Mucosa of stomach (tissue), 1 donor: ENCODE results near the gene ROBO1.
"Not testable (repeated sequence)": the region's sequence is repeated elsewhere in the genome, so short reads cannot be mapped to it uniquely, and the experiment has no call there.

Source experiments
- H3K27me3 ChIP-seq: one replicate; pipeline ENCODE4 v1.7.0; 2013; ENCODE audit warnings: mild to moderate bottlenecking, low read length; ENCODE audit not compliant: control insufficient read depth, insufficient read depth
- H3K36me3 ChIP-seq: one replicate; pipeline ENCODE4 v1.7.0; 2013; ENCODE audit warnings: low read length; ENCODE audit not compliant: control insufficient read depth, insufficient read depth
- H3K4me1 ChIP-seq: one replicate; pipeline ENCODE4 v1.7.0; 2013; ENCODE audit warnings: mild to moderate bottlenecking, low read length; ENCODE audit not compliant: control insufficient read depth, insufficient read depth
- H3K4me3 ChIP-seq: one replicate; pipeline ENCODE4 v1.7.0; 2013; ENCODE audit warnings: low read length
- H3K9ac ChIP-seq: one replicate; pipeline ENCODE4 v1.7.0; 2013; ENCODE audit warnings: mild to moderate bottlenecking, low read length, moderate library complexity
- H3K9me3 ChIP-seq: one replicate; pipeline ENCODE4 v1.7.0; 2013; ENCODE audit warnings: mild to moderate bottlenecking, low read length, moderate library complexity; ENCODE audit not compliant: control insufficient read depth
- donor health status: Pancreatic carcinoma.

The ROBO1 gene

DNA sequence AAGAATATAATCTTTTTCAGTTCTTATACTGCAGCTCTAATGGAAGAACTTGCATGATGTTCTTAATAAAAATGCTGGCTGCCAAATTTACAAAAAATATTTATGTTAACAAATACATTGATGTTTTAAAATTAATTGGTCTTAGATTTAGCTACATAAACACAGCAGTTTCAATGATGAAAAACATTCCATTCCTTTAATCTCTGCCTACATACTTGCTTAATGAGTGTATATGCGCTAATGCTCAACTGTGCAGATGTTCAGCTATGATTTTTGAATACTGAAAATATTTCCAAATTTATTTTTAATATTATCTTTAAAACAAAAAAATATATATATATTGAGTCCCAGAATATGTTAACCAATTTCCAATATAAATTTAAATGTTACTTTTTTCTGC lies 867.4 kb downstream of the ROBO1 start:
- Histone ChIP-seq H3K36me3 (no peaks in the 10 kb centered on the region), H3K9ac (no peak overlapping the region), H3K9me3 (no peaks in the 10 kb centered on the region), H3K4me1 (no peaks in the 10 kb centered on the region), H3K27me3 (no peaks in the 10 kb centered on the region), H3K4me3 (no peak overlapping the region)

DNA sequence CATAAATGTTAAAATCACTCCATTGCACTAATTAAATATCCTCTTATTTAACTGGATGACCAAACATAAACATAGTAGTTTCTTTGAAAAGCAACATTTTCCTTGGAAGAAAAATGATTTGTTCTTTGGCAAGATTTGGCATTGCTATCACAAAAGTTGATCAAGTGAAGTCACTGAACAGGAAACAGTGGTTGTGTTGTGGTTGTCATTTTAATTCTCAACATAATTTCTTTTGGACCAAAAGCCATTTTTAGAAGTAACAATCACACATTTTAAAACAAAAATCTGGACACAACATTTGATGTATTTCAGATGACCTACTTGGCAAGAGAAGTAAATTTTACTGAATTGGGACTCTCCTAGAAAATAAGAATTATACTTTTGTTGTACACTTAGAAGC lies 872.3 kb downstream of the ROBO1 start:
- Histone ChIP-seq H3K4me3 (no peak overlapping the region), H3K9ac (no peak overlapping the region), H3K27me3 (no peaks in the 10 kb centered on the region), H3K36me3 (no peaks in the 10 kb centered on the region), H3K9me3 (no peaks in the 10 kb centered on the region), H3K4me1 (no peaks in the 10 kb centered on the region)

DNA sequence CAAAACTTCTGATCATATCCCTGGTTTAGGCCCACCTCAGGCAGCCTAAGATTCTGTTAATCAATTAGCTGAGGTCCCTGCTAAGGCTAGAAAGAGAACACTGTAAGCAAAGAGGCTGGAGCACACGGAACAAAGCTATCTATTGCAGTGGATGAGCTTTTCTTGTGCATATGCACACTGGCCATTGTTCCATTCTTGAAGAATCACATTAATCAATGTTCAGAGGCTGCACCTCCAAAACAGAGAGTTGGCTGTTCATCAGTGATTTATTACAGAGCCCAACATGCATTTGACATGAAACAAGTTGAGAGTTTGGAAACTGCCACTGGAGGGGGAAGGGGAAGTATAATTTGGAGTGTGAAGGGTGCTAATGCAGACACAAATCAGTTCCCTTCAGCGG lies 873.0 kb downstream of the ROBO1 start:
- Histone ChIP-seq H3K9me3 (no peaks in the 10 kb centered on the region), H3K9ac (no peak overlapping the region), H3K4me1 (no peaks in the 10 kb centered on the region), H3K36me3 (no peaks in the 10 kb centered on the region), H3K27me3 (no peaks in the 10 kb centered on the region), H3K4me3 (no peak overlapping the region)

DNA sequence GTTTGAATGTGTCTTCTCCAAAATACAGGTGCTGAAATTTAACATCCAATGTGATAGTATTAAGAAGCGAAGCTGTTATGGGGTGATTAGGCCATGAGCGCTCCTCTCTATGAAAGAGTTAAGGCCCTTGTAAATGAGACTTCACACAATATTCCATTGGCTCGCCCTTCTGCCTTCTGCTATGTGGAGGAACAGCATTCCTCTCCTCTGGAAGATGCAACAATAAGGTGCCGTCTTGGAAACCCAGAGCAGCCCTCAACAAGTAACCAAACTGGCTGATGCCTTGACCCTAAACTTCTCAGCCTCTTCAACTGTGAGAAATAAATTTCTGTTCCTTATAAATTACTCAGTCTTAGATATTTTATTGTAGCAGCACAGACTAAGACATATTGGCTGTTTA lies 874.6 kb downstream of the ROBO1 start:
- no peaks in the 10 kb centered on the region for H3K36me3 ChIP-seq
- H3K9ac ChIP-seq: no peak overlapping the region
- no peaks in the 10 kb centered on the region for H3K27me3 ChIP-seq
- H3K9me3 ChIP-seq: no peaks in the 10 kb centered on the region
- no peak overlapping the region for H3K4me3 ChIP-seq
- no peaks in the 10 kb centered on the region for H3K4me1 ChIP-seq

DNA sequence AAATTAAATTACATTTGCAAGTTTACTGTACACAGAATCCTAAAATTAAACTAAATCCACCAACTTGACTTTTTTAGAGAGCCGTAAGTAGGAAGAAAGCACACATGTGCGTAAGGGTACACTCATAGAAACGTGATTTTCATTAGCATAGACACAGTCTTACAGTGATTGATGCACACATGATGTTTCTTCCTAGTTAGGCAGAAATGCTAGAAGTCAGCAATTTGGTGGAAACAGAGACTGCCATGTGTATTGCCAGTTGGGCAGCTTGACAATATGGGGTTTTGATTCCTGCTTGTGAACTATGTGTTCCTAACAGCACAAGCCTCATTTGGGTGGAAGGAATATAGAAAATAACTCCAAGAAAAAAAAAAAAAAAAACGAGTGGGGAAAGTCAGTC lies 878.5 kb downstream of the ROBO1 start:
- H3K9me3 ChIP-seq: no peaks in the 10 kb centered on the region
- H3K36me3 ChIP-seq: no peaks in the 10 kb centered on the region
- no peak overlapping the region for H3K4me3 ChIP-seq
- H3K27me3 ChIP-seq: no peaks in the 10 kb centered on the region
- H3K9ac ChIP-seq: no peak overlapping the region
- no peaks in the 10 kb centered on the region for H3K4me1 ChIP-seq

DNA sequence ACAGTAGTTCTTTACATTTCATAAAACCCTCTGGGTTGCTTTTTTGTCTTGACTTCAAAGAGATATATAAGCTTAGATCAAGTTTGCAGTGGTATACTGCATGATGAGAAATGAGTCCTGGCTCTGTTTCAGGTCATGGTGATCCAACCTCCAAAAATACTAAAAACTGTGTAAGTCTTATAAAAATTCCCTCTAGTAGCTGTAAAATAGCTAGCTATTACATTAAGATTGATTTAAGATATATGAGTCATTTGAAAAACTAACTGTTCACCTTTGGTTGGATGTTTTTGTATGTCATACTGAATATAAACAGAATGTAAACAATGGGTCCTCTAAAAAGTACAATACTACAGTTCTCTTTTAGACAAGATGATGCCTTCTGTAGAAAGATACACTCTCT lies 879.2 kb downstream of the ROBO1 start:
- H3K27me3 ChIP-seq: no peaks in the 10 kb centered on the region
- no peak overlapping the region for H3K9ac ChIP-seq
- H3K9me3 ChIP-seq: no peaks in the 10 kb centered on the region
- H3K4me3 ChIP-seq: no peak overlapping the region
- no peaks in the 10 kb centered on the region for H3K36me3 ChIP-seq
- no peaks in the 10 kb centered on the region for H3K4me1 ChIP-seq

DNA sequence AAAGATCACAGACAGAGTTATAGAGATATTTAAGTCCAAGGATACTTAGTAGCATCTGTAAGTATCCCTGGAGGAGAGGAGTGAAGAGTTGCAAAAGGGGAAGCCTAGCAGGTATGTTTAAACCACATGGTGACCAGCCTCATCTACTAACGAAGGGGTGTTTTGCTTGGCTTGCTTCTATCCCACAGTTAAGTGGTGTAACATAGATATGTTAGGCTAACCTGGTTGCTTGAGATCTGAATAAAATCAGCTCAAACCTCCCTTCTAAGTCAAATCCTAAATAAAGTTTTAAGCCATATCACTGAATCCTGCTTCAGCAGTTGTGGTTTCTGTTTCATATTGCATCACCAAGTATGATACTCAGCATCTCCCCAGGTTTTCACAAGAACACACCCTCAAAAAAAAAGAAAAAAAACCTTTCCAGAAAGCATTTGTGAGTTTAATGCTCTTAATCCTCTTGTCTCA lies 880.2 kb downstream of the ROBO1 start:
- H3K27me3 ChIP-seq: no peaks in the 10 kb centered on the region
- no peaks in the 10 kb centered on the region for H3K9me3 ChIP-seq
- no peaks in the 10 kb centered on the region for H3K36me3 ChIP-seq
- H3K4me3 ChIP-seq: no peak overlapping the region
- no peaks in the 10 kb centered on the region for H3K4me1 ChIP-seq
- H3K9ac ChIP-seq: no peak overlapping the region

DNA sequence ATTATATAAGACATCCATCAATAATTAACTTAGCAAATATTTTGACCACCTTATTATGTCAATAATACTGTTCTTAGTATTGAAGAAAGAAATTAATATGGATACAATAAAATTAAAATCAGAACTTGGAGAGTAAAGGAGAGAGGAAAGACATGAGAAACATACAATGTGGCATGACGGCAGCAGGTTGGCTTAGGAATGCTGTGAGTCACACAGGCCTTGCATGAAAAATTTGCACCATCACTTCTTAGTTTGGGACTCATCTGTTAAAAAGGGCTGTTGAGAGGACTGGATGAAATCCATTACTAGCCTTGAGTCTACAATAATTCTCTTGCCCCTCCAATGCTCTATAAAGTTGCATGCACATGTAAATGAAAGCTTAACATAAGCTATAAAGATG lies 880.8 kb downstream of the ROBO1 start:
- no peaks in the 10 kb centered on the region for H3K36me3 ChIP-seq
- no peaks in the 10 kb centered on the region for H3K4me1 ChIP-seq
- H3K27me3 ChIP-seq: no peaks in the 10 kb centered on the region
- H3K4me3 ChIP-seq: no peak overlapping the region
- H3K9ac ChIP-seq: no peak overlapping the region
- no peaks in the 10 kb centered on the region for H3K9me3 ChIP-seq

DNA sequence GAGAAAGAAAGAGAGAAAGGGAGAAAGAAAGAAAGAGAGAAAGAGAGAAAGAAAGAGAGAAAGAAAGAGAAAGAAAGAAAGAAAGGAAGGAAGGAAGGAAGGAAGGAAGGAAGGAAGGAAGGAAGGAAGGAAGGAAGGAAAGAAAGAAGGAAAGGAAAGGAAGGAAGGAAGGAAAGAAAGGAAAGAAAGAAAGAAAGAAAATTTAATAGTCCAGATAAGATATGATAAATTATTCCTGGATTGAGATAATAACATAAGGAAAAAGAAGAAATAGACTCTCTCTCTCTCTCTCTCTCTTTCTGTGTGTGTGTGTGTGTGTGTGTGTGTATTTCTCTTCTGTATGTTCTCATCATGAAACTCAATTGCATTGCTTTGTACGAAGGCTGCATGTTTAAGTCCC lies 883.2 kb downstream of the ROBO1 start:
- H3K4me3 ChIP-seq, H3K4me1 ChIP-seq, H3K9me3 ChIP-seq, H3K9ac ChIP-seq, H3K36me3 ChIP-seq, H3K27me3 ChIP-seq: not testable (repeated sequence)

DNA sequence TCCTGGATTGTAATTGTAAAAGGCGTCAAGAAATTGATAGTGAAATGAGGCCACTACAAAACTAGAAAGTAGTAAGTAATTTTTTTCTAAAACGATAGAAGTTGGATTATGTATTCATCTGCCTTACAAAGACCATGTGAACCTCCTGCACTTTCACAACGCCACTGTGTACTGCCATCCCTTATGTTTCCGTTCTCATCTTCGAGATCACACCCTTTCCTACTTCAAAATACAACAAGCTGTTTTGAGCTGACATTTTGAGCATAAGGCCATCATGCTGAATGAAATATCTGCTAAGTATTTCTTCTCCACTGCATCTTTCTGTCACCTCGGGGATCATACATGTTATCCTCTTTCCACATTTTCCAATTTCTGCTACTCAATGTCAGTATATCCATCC lies 885.5 kb downstream of the ROBO1 start:
- Histone ChIP-seq H3K27me3 (no peaks in the 10 kb centered on the region), H3K9ac (no peak overlapping the region), H3K4me1 (no peaks in the 10 kb centered on the region), H3K9me3 (no peaks in the 10 kb centered on the region), H3K4me3 (no peak overlapping the region), H3K36me3 (no peaks in the 10 kb centered on the region)

DNA sequence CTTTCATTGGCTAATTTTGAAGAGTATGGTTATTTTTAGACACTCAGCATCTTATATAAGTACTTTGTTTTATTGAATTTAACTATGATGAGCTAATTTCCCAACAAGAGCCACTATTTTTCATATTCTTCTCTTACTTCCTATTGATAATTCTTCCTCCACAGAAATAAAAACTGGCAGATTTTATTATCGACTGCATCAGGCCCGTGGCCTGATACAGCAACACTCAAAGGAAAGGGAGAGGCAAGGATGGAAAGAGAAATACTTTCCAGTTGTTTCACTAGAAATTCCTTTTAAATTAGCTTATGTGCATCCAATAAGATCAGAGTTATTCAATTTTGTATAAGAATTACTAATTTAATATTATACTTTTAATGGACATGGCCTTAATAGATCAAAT lies 886.3 kb downstream of the ROBO1 start:
- Histone ChIP-seq H3K9ac (no peak overlapping the region), H3K27me3 (no peaks in the 10 kb centered on the region), H3K36me3 (no peaks in the 10 kb centered on the region), H3K9me3 (no peaks in the 10 kb centered on the region), H3K4me1 (no peaks in the 10 kb centered on the region), H3K4me3 (no peak overlapping the region)

DNA sequence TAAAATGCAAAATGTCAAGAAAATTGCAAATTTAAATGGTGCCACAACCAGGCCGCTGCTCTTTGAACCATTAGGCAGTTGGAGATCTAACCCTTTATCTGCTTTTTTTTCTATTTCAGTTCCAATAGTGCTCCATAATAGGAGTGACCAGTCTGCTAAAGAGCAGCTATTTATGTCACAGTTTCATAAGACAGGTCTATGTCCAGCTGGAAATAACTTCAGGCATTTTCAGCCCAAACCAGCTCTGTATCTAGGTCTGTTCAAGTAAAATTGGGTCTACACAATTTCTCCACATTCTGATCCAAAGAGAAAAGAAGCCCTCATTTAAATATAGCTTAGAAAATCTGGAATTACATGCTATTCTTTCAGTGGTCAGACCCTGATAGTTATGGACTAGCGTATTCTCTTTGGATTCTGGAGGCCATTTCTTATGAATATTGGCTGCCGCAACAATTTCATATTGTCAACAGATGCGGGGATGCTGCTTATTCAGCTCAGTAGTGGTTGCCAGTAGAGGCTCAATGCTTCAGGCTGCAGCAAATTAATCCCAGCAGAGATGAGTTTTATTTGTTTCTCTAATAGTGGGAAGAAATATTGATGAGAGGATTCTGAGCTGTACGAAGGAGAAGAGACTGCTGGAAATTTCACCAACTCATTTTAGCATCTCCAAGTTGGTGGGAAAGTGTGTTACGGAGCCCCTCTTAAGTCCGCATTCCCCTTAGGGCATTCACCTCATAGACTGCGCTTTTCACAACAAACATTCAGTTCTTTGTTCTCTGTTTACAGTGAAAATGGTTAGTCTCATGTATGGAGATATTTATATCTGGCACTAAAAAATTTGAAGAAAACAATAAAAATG lies 887.0 kb downstream of the ROBO1 start:
- H3K36me3 ChIP-seq: no peaks in the 10 kb centered on the region
- H3K9ac ChIP-seq: no peak overlapping the region
- H3K4me3 ChIP-seq: no peak overlapping the region
- H3K4me1 ChIP-seq: no peaks in the 10 kb centered on the region
- H3K9me3 ChIP-seq: no peaks in the 10 kb centered on the region
- H3K27me3 ChIP-seq: no peaks in the 10 kb centered on the region
